NCI-H187 (cell line): ENCODE results near the gene GALNT16.

Experiments used
- DNase-seq, 2 experiments: peaks; one replicate each; lab custom pipeline; 2025; lab: John Stamatoyannopoulos, UW

The GALNT16 gene

DNA sequence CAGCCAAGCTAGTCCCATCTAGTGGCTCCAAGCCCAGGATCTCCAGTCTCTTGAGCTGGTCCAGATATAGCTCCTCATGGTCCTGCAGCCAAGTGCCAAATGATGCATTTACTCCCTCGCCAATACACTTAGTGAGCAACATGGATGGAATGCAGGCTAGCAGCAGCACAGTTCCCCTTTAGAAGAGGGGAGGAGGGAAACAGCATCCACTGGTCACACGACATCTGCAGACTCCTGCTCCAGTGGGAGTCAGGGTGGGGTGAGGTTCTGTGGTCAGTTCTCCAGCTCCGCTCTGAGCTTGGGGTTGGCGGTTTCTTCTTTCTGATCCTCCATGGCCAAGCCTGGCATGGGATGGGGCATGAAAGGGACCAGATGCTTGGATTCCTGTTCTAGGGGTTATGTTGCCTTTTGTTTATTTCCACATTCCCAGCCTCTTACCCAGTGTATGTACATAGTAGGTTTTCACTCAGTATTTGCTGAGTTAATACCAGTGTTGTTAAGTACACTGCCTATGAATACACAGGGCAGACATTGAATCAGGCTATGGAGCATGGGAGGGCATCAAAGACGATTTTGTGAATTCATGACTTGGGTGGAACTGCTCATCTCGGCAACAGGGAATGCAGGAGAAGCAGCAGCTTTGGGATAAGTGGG, 57.3 kb downstream of the GALNT16 start:
- no peak for DNase-seq

DNA sequence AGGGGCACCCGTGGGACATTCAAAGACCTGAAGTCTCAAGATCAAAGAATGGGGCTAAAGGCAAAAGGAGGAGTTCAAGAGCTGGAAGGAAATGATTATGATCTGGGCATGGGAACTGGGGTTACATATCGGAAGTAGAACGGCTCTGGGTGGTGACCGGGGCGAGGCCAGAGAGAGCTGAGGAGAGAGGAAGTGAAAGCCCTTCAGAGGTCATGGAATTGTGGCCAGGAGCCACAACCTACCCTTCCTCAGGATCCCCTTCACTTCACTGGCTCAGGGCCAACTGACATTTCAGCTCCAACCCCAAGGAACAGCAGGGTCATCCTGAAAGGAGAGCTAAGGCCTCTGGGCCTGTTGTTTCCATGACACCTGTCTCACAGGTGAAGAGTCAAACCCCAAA, 57.8 kb downstream of the GALNT16 start:
- no peak for DNase-seq

DNA sequence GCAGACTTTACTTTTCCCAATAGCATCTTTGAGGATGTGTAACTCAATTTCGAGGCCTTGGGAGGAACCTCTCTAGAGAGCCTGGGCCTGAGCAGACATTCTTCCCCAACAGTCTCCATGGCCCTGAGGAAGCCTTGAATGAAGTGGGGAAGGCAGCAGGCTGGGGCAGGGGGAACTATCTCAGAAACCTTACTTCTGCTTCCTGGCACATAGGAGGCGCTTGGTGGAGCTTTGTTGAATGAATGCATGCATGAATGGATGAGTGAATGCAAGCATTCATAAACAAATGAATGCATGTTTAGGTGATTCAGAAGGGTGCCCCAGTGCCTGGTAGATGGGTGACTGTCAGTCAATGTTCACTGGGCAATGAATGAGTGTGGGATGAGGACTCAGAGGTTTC, 58.3 kb downstream of the GALNT16 start:
- DNase-seq: no peak

GRCh38 chr14:69318901-69319475, 59.0 kb downstream of the GALNT16 start:
- no peak for DNase-seq

DNA sequence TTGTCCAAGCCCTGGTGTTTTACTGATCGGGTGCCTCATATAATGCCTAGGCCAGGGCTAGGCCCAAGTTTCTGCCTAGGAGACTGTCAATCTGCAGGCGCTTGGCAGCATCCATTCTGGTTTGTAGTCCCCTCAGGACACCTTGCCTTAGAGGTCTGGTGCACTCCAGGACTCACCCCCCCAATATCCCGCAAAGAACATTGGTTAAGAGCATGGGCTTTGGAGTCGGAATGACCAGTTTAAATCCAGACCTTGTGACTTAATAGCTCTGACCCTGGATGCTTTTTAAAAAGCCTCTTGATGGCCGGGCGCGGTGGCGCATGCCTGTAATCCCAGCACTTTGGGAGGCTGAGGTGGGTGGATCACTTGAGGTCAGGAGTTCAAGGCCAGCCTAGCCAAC, 60.0 kb downstream of the GALNT16 start:
- no peak for DNase-seq

DNA sequence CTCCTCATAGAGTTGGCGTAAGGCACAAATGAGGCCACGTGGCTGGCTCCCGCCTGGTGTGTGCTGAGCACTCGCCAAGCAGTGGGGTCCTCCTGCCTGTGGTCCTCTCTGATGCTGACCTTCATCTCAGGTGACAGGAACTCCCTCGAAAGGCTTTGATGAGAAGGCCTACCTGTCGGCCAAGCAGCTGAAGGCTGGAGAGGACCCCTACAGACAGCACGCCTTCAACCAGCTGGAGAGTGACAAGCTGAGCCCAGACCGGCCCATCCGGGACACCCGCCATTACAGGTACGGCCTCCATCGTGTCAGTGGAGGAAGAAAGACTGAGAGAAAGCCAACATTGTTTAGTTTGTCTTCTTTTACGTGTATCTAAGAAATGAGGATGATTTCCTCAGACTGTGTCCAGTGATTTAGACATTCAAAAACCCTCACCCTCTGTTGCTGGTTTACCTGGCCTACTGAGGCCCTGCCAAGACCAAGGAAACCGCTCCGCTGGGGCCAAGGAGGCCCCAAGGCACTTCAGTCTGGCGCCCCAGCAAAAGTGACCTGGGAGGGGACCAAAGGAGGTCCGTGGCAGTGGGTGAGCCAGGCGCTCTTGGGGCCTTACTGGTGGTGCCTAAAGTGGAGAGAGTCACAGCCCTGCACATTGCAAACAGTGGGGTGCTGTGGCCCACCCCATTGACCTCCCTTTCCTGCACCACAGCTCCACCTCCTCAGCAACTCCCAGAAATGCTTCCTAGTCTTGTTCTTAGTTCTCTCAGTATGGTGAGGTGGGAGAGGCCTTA, 60.8 kb downstream of the GALNT16 start:
- DNase-seq: no peak

- no peak for DNase-seq
Measured at GRCh38 chr14:69321601-69322330, 61.8 kb downstream of the GALNT16 start.

GRCh38 chr14:69323266-69323998, 63.5 kb downstream of the GALNT16 start:
- DNase-seq: no peak

- DNase-seq: no peak
Measured at GRCh38 chr14:69323999-69324282, 64.0 kb downstream of the GALNT16 start.

DNA sequence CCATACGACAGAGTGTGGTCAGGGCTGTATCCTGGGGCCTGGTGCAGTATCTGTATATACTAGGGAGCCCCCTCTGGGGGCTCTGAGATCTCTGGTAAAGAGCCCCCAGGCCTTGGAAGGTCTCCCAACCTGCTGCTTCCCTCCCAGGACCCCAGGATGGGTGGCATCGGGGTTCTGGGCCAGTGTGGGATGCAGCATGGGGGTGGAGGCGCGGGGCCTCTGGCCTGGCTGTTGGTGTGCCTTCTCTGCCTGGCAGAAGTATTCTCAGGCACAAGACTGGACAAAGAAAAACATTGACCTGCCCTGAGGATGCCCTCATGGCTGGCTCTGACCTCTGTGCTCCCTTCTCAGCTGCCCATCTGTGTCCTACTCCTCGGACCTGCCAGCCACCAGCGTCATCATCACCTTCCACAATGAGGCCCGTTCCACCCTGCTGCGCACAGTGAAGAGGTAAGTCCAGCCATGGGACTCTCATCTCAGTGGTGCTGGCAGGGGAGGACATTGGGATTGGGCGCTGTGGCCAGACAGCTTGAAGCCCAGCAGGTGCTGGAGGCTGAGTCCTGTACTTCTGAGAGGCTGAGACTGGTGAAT, 64.5 kb downstream of the GALNT16 start:
- no peak for DNase-seq

DNA sequence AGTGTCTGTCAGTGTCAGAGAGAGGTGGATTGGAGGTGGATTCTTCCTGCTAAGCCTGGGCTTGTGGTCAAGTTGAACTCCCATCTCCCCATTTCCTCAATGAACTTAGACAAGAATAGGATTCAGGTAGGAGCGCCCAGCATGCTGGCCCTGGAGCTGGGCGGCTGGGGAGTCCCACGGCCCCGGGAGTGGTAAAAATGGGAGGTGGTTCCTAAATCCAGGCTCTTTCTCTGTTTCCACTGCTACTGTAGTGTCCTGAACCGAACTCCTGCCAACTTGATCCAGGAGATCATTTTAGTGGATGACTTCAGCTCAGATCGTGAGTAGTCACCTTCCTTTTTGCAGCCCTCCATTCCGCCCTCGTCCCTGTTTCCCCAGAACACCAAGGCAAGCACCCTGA, 65.1 kb downstream of the GALNT16 start:
- DNase-seq: no peak

DNA sequence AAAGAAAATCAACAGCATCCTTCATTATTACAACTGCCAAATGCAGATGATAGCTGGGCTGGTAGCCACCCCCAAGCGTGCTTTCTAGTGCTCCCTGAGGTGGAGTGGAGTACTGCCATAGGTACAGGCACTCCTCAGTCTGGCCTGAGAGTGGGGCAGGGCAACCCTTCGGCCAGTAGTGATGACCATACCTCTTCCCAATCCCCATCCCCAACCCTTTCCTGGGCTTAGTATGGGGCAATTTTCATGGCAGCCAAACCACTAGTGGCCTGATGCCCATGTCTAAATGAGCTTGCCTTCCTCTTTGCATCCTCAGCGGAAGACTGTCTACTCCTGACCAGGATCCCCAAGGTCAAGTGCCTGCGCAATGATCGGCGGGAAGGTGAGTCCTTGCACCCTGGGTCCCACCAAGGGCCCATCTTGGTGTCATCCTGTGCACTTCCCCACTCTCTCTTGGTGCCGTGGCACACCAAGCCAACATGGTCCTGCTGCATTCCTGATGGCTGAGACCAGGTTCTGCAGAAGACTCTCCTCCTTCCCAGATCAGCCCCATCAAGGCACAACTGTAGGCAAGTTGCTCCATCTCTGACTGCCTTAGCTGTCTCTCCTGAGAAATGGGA, 65.8 kb downstream of the GALNT16 start:
- DNase-seq: no peak

DNA sequence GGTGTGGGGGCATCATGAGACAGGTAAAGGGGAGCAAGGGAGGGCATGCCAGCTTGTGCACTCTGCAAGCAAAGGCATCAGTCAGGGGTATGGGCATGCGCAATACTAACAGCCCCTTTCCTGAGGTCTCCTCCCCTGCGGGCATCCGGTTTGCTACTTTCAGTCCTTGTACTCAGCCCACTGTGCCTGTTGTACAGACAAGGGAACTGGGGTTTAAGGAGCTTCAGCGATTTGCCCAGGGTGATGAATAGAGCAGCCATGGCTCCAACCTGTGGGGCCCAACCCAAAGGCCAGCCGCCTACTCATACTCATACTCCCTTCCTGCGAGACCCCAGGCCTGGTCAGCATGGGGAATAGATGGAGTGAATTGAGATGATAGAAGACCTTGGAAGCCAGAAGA, 66.7 kb downstream of the GALNT16 start:
- DNase-seq: no peak

DNA sequence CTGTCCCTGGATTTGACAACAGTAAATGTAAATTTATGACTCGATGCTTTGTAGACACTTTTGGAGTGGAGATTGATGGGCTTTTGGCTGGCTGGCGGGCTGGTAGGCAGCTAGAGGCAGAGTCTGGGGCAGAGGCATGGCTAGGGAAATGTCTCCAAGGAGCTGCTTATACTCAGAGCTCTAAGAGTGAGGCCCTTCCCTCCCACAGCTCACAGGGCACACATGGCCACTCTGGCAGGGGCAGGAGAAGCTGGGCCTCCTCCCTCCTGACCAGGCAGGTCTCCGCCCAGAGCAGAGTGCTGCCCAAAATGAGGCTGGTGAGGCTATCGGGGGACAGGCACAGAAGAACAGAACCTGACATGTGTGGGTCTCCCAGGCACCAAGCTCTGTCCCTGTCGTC, 67.5 kb downstream of the GALNT16 start:
- no peak for DNase-seq

DNA sequence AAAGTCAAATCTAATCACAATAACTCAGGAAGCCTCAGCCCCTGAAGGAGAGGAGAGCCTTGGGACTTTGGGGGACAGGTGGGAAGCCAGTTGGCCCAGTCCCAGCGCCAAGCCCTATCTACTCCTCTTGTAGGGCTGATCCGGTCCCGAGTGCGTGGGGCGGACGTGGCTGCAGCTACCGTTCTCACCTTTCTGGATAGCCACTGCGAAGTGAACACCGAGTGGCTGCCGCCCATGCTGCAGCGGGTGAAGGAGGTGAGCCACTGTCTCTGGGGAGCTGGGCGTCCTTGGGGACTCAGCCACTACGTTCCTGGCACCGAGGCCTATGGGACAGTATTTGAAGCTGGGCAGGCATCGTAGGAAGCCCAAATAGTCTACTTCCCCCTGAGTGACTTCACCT, 68.4 kb downstream of the GALNT16 start:
- DNase-seq: no peak

- no peak for DNase-seq
Measured at GRCh38 chr14:69328765-69329164, 68.8 kb downstream of the GALNT16 start.

DNA sequence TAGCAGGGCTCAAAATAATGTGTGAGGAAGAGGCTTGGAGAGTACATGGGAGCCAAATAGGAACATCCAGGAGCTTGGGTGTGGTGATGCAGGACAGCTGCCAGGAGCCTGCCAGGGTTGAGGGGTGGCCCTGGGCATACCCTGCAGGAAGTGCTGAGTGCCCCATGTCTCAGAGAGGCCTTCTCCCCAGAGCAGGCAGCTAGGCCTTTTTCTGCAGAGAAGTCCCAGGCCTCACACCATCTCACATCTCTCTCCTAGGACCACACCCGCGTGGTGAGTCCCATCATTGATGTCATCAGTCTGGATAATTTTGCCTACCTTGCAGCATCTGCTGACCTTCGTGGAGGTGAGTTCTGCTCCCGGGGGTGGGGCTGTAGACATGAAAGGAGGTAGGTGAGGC, 71.2 kb downstream of the GALNT16 start:
- no peak for DNase-seq

GRCh38 chr14:69332782-69333395, 72.9 kb downstream of the GALNT16 start:
- no peak for DNase-seq

- DNase-seq: no peak
Measured at GRCh38 chr14:69333791-69334337, 73.9 kb downstream of the GALNT16 start.

GRCh38 chr14:69334576-69334975, 74.6 kb downstream of the GALNT16 start:
- no peak for DNase-seq

- no peak for DNase-seq
Measured at GRCh38 chr14:69335371-69335771, 75.4 kb downstream of the GALNT16 start.
